HG02588 (cell line): ENCODE results near the gene MGAT3.
"Not testable (repeated sequence)": the region's sequence is repeated elsewhere in the genome, so short reads cannot be mapped to it uniquely, and the experiment has no call there.

ENCODE experiments used
- ATAC-seq: cut with Tn5 transposase; IDR thresholded peaks from one replicate; pipeline ENCODE4 v1.9.1; 2021; ENCODE audit warnings: mild to moderate bottlenecking, moderate library complexity; ENCODE audit not compliant: unreplicated experiment

MGAT3 gene

DNA sequence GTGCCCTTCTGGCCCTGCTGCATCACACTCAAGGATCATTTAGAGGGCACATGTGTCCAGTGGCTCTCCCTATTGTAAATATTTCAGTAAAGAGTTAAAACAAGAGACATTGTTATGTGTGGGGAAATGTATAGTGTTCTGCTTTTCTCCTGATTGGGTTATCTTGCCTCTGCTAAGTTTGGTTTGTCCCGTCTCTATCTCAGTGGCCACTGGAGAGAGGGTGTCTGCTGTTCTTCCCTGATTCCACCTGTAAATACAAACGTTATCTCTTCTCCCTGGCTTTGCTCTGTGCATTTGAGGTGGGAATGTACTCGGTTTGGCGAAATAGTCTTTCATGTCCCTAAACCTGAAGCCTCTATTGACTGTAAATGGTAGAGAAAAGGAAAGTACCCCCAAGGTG, 51.6 kb downstream of the MGAT3 start:
- ATAC-seq: no peak

- no peak for ATAC-seq
These were observed 53.8 kb downstream of the MGAT3 start for GRCh38 chr22:39510529-39511149.

DNA sequence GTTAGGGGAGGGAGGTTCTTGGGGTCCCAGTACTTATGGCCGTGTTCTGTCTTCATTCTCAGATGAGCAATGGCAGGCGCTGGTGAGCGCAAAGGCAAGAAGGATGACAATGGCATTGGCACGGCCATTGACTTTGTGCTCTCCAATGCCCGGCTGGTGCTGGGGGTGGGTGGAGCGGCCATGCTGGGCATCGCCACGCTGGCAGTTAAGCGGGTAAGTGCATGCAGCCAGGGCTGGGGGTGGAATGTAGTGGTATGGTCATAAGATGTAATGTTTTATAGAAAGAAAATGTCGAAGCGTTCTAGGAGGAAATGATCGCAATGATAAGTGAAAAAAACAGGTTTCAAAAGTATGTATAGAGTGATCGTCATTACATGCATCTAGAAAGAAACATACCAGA, 54.4 kb downstream of the MGAT3 start:
- no peak for ATAC-seq

DNA sequence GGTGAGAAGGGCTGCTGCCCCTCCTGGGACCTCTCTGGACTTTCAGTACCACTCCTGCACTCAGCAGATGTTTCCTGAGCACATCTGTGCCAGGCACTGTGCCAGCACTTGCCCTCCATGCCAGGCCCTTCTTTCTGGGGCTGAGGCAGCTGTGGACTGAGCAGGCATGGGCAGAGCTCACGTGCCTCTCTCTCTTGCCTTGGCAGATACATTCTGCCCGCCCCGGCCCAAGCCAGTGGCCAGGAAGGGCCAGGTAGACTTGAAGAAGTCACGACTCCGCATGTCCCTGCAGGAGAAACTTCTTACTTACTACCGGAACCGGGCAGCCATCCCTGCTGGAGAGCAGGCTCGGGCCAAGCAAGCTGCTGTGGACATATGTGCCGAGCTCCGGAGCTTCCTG, 55.2 kb downstream of the MGAT3 start:
- ATAC-seq: no peak

- no peak for ATAC-seq
These were observed 57.0 kb downstream of the MGAT3 start for GRCh38 chr22:39513791-39514190.

- no peak for ATAC-seq
These were observed 57.7 kb downstream of the MGAT3 start for GRCh38 chr22:39514373-39514973.

DNA sequence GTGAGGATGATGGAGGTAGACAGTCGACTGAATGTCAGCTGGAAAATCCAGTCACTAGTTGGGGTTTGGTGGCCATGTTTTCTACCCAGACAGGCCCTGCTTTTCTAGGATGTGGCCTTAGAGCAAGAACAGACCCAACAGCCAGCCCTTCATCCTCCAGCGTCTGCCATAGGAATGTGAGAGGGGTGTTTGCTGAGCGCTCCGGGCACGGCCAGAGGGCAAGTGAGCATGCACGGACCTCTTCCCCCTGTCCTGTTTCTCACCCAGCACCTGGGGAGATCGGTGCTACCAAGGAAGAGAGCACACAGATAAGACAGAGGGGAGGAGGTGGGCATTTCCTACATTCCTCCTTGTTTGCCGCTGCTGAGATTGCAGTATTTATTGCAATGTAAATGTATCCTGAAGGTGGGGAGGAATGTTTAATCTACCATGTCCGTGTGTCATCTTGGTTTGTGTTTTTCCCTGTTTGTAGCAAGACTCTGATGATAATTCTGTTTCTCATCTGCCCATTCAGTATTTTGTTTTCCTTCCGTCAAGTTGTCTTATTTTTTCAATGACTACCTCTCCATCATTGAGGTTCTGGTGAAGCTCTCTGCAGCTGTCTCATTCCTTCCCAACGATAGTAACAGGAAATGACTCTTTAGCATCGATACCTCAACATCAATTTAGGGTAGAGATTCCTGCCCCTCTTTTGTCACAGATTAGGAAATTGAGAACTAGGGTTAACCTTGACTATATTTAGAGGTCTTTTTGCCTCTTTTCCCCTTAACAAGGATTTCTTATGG, 58.6 kb downstream of the MGAT3 start:
- no peak for ATAC-seq

DNA sequence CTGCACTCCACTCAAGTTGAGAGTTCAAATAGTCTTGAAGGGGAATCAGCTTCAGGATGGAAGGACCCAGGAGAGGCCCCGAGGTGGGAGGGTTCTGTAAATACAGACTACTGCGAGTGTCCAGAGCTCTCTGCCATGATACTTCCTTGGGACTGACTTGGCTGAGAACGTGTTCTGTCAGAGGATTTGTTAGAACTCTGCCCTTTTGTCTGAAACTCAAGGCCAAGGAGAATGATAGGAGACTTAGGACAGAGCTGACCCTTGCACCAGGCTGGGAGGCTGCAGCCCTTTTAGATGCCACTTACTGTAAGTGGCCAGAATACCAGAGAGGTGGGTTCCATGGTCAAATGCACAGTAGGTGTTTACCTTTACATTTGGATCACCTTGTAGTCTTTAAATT, 60.7 kb downstream of the MGAT3 start:
- ATAC-seq: no peak

- no peak for ATAC-seq
These were observed 61.5 kb downstream of the MGAT3 start for GRCh38 chr22:39518144-39518786.

DNA sequence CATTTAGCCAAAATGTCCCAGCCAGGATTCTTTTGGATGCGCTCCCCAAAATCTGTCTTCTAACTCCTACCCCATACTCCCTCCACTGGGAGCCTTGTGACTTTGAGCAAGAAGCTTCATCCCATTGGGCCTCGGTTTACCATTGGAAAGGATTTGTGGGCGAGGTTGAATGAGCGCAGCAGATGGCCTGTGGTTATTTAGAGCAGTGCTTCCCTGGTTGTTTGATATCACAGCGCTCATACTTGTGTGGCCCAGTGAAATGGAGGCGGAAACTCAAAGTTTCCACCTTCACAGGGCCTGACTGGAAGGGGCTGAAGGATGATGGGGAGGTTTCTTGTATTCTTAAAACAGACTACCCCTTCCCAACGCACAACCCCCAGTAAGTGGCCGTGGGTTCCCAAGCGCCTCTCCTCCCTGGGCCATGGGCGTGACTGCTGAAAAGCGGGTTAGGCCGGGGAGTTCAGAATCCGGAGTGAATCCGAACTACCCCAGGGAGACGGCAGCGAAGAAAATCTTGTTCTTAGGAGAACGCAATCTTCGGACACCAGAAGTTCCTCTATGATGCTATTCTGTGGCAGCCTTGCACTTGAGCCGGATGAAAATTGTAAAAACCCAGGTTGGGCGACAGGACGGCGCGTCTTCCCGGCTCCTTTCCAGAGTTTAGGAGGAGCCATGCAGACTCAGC, 62.3 kb downstream of the MGAT3 start:
- ATAC-seq: no peak

GRCh38 chr22:39519681-39520225, 62.9 kb downstream of the MGAT3 start:
- peak; percentile 70 for ATAC-seq

DNA sequence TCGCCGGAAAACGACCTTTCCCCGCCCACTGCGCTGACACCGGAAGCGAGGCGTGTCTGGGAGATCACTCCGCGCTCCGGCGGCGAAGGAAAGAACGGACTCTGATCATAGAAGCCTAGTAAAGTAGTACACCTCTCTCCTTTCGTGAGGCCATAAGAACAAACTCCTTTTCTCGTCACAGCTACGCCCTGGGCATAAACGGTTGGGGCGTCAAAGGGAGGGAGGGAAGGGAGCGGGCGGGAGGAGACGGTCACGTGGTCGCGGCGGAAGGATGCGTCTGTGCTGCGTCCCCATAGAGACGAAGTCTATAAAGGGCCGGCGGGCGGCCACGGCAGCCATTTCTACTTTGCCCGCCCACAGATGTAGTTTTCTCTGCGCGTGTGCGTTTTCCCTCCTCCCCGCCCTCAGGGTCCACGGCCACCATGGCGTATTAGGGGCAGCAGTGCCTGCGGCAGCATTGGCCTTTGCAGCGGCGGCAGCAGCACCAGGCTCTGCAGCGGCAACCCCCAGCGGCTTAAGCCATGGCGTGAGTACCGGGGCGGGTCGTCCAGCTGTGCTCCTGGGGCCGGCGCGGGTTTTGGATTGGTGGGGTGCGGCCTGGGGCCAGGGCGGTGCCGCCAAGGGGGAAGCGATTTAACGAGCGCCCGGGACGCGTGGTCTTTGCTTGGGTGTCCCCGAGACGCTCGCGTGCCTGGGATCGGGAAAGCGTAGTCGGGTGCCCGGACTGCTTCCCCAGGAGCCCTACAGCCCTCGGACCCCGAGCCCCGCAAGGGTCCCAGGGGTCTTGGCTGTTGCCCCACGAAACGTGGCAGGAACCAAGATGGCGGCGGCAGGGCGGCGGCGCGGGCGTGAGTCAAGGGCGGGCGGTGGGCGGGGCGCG, 63.7 kb downstream of the MGAT3 start, which contains the start of gene ATF4:
TSS of gene ATF4 (plus strand) at position 337 of the 880 bp plus-strand sequence. CDS start 884 bp downstream, outside the sequence.
- peak; percentile 35 for ATAC-seq

GRCh38 chr22:39521106-39521885, 64.5 kb downstream of the MGAT3 start:
- not testable (repeated sequence) for ATAC-seq

GRCh38 chr22:39522091-39522490, 65.3 kb downstream of the MGAT3 start:
- not testable (repeated sequence) for ATAC-seq

DNA sequence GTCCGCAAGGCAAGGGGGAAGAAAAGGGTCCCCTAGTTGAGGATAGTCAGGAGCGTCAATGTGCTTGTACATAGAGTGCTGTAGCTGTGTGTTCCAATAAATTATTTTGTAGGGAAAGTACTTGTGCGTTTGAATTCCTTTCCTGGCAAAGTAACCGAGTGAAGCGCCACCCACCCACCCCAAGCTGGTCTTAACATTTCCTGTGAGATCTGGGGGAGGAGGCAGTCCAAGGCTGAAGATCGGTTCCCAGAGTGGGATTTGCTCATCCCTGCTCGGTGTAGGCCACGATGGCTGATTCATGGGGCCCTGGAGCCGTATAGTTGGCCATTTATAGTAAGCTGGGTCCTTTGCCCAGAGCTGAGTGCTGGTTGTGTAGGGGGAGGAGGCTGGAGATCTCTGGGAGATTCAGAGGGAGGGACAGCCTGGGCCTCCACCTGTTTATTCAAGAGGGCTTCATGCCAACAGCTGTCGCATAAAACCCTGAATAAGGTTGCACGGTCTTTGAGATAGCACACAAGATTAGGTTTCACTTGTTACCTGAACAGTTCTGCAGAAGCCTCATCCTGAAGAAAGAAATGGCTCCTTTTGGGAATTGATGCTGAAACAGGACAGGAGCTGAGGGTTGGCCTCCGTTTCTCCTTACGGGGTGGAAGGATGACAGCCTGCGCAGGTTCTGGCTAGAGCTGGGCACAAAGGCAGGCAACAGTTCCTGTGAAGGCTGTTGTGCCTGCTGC, 65.9 kb downstream of the MGAT3 start:
- no peak for ATAC-seq

GRCh38 chr22:39524089-39524752, 67.4 kb downstream of the MGAT3 start:
- ATAC-seq: no peak

DNA sequence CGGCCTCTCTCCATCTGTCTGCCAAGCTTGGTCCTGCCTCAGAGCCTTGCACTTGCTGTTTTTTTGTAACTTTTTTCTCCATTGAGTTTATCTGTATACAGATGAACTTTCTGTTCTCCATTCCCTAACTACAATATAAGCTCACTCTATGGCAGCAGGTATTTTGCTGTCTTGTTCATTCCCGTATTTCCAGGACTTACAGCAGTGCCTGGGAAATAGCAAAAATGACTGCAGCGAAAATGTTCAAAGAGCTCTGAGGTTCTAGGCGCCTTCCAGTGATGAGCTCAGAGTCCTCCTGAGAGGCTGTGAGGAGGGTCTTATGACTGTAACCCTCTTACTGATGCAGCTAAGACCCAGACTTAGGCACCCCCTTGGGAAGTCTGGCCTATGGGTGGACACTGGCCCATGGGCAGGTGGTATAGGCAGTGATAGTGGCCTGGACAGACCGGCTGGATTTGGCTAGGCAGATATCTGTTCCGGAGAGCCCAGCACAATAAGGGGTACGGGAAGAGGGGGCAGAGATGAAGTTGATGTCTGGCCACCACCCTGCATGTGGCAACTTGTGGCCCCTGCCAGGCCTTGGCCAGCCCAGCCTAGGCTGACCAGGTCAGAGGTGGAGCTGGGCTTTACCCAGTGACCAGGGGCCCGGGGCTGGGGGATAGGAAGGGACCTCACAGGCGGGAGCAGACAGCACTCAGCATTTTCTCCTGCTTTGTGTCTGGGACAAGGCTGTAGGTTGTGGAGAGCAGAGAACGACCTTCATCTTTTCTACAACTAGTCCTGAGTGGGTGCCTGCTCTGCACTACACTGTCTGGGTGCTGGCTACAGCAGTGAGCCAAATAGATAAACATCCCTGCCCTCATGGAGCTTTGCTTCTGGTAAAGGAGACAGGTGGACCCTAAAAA, 68.2 kb downstream of the MGAT3 start:
- ATAC-seq: no peak
